Activated T-cell treated with anti-CD3 and anti-CD28 coated beads, Interleukin-2, amount 50 U/mL, for 24 hours (primary cell): ENCODE data around the gene COL5A1.
"Not testable (repeated sequence)": the region's sequence is repeated elsewhere in the genome, so short reads cannot be mapped to it uniquely, and the experiment has no call there.

Experiments used
- DNase-seq: peaks from one replicate; pipeline ENCODE4 v3.0.0-alpha.2; 2020
- H3K27ac Mint-ChIP-seq: 2 replicates; pipeline ENCODE4 v1.8.0; 2020; ENCODE audit warnings: mild to moderate bottlenecking, mixed read lengths
- H3K27me3 Mint-ChIP-seq: 2 replicates; pipeline ENCODE4 v1.8.0; 2020; ENCODE audit warnings: mixed read lengths
- H3K36me3 Mint-ChIP-seq: 2 replicates; pipeline ENCODE4 v1.8.0; 2020; ENCODE audit warnings: low read depth, mixed read lengths
- H3K4me1 Mint-ChIP-seq: 2 replicates; pipeline ENCODE4 v1.8.0; 2020; ENCODE audit warnings: low read depth, mixed read lengths
- H3K4me3 Mint-ChIP-seq: 2 replicates; pipeline ENCODE4 v1.8.0; 2020; ENCODE audit warnings: mild to moderate bottlenecking, moderate library complexity, mixed read lengths
- H3K9me3 Mint-ChIP-seq: 2 replicates; pipeline ENCODE4 v1.8.0; 2020; ENCODE audit warnings: mixed read lengths

The COL5A1 gene

GRCh38 chr9:134676886-134677285 lies 35.3 kb downstream of the COL5A1 start:
- DNase-seq, result no peak
- H3K9me3 Mint-ChIP-seq, result peaks cover 9% of the 10 kb centered on the region
- no peaks in the 10 kb centered on the region for H3K27me3 Mint-ChIP-seq
- no peaks in the 10 kb centered on the region for H3K36me3 Mint-ChIP-seq
- H3K4me3 Mint-ChIP-seq, result no peak overlapping the region
- no peaks in the 10 kb centered on the region for H3K4me1 Mint-ChIP-seq
- H3K27ac Mint-ChIP-seq, result no peak overlapping the region

- no peaks in the 10 kb centered on the region for H3K27me3 Mint-ChIP-seq
- peaks cover 9% of the 10 kb centered on the region for H3K9me3 Mint-ChIP-seq
- no peak overlapping the region for H3K4me3 Mint-ChIP-seq
- DNase-seq, result no peak
- no peaks in the 10 kb centered on the region for H3K4me1 Mint-ChIP-seq
- no peaks in the 10 kb centered on the region for H3K36me3 Mint-ChIP-seq
- H3K27ac Mint-ChIP-seq, result no peak overlapping the region
Measured at GRCh38 chr9:134677743-134678142, 36.1 kb downstream of the COL5A1 start.

- no peak for DNase-seq
- Mint-ChIP-seq H3K36me3 (no peaks in the 10 kb centered on the region), H3K9me3 (peaks cover 9% of the 10 kb centered on the region), H3K27ac (no peak overlapping the region), H3K4me3 (no peak overlapping the region), H3K4me1 (no peaks in the 10 kb centered on the region), H3K27me3 (no peaks in the 10 kb centered on the region)
Measured at GRCh38 chr9:134678206-134678605, 36.6 kb downstream of the COL5A1 start.

- no peaks in the 10 kb centered on the region for H3K27me3 Mint-ChIP-seq
- no peaks in the 10 kb centered on the region for H3K4me1 Mint-ChIP-seq
- DNase-seq, result no peak
- H3K36me3 Mint-ChIP-seq, result no peaks in the 10 kb centered on the region
- H3K27ac Mint-ChIP-seq, result no peak overlapping the region
- no peak overlapping the region for H3K4me3 Mint-ChIP-seq
- peaks cover 9% of the 10 kb centered on the region for H3K9me3 Mint-ChIP-seq
Measured at GRCh38 chr9:134678666-134679443, 37.3 kb downstream of the COL5A1 start.

- Mint-ChIP-seq H3K36me3 (no peaks in the 10 kb centered on the region), H3K27ac (no peak overlapping the region), H3K4me3 (no peak overlapping the region), H3K4me1 (no peaks in the 10 kb centered on the region), H3K27me3 (no peaks in the 10 kb centered on the region), H3K9me3 (peaks cover 9% of the 10 kb centered on the region)
- DNase-seq, result no peak
Measured at GRCh38 chr9:134679616-134680392, 38.2 kb downstream of the COL5A1 start.

GRCh38 chr9:134680393-134681060 lies 38.9 kb downstream of the COL5A1 start:
- Mint-ChIP-seq H3K4me3 (no peak overlapping the region), H3K9me3 (peaks cover 4% of the 10 kb centered on the region), H3K4me1 (no peaks in the 10 kb centered on the region), H3K36me3 (no peaks in the 10 kb centered on the region), H3K27me3 (no peaks in the 10 kb centered on the region), H3K27ac (no peak overlapping the region)
- no peak for DNase-seq

GRCh38 chr9:134681061-134681661 lies 39.6 kb downstream of the COL5A1 start:
- Mint-ChIP-seq H3K27me3 (no peaks in the 10 kb centered on the region), H3K4me3 (no peak overlapping the region), H3K4me1 (no peaks in the 10 kb centered on the region), H3K9me3 (peaks cover 2% of the 10 kb centered on the region), H3K27ac (no peak overlapping the region), H3K36me3 (no peaks in the 10 kb centered on the region)
- no peak for DNase-seq

GRCh38 chr9:134682026-134682425 lies 40.4 kb downstream of the COL5A1 start:
- Mint-ChIP-seq H3K4me3 (no peak overlapping the region), H3K27me3 (no peaks in the 10 kb centered on the region), H3K4me1 (no peaks in the 10 kb centered on the region), H3K9me3 (no peaks in the 10 kb centered on the region), H3K36me3 (no peaks in the 10 kb centered on the region), H3K27ac (no peak overlapping the region)
- DNase-seq, result no peak

- Mint-ChIP-seq H3K36me3 (no peaks in the 10 kb centered on the region), H3K9me3 (no peaks in the 10 kb centered on the region), H3K4me3 (no peak overlapping the region), H3K27ac (no peak overlapping the region), H3K4me1 (no peaks in the 10 kb centered on the region), H3K27me3 (no peaks in the 10 kb centered on the region)
- DNase-seq, result no peak
Measured at GRCh38 chr9:134682651-134683364, 41.2 kb downstream of the COL5A1 start.

- Mint-ChIP-seq H3K4me3 (no peak overlapping the region), H3K36me3 (no peaks in the 10 kb centered on the region), H3K4me1 (no peaks in the 10 kb centered on the region), H3K9me3 (no peaks in the 10 kb centered on the region), H3K27ac (no peak overlapping the region), H3K27me3 (no peaks in the 10 kb centered on the region)
- DNase-seq, result no peak
Measured at GRCh38 chr9:134683714-134684374, 42.2 kb downstream of the COL5A1 start.

GRCh38 chr9:134684375-134684723 lies 42.7 kb downstream of the COL5A1 start:
- Mint-ChIP-seq H3K4me3 (no peak overlapping the region), H3K27me3 (no peaks in the 10 kb centered on the region), H3K4me1 (no peaks in the 10 kb centered on the region), H3K36me3 (no peaks in the 10 kb centered on the region), H3K27ac (no peak overlapping the region), H3K9me3 (no peaks in the 10 kb centered on the region)
- no peak for DNase-seq

- not testable (repeated sequence) for DNase-seq, H3K36me3 Mint-ChIP-seq, H3K27me3 Mint-ChIP-seq, H3K4me3 Mint-ChIP-seq, H3K9me3 Mint-ChIP-seq, H3K4me1 Mint-ChIP-seq, H3K27ac Mint-ChIP-seq
Measured at GRCh38 chr9:134684941-134685340, 43.3 kb downstream of the COL5A1 start.

GRCh38 chr9:134685784-134686183 lies 44.2 kb downstream of the COL5A1 start:
- no peaks in the 10 kb centered on the region for H3K27me3 Mint-ChIP-seq
- H3K9me3 Mint-ChIP-seq, result no peaks in the 10 kb centered on the region

GRCh38 chr9:134686896-134687295 lies 45.3 kb downstream of the COL5A1 start:
- no peaks in the 10 kb centered on the region for H3K36me3 Mint-ChIP-seq
- H3K27me3 Mint-ChIP-seq, result no peaks in the 10 kb centered on the region
- no peak for DNase-seq
- H3K27ac Mint-ChIP-seq, result no peak overlapping the region
- H3K4me3 Mint-ChIP-seq, result no peak overlapping the region
- no peaks in the 10 kb centered on the region for H3K4me1 Mint-ChIP-seq
- H3K9me3 Mint-ChIP-seq, result no peaks in the 10 kb centered on the region

More at GRCh38 chr9:134685784-134686183, 44.2 kb downstream of the COL5A1 start:
- Mint-ChIP-seq H3K4me3 (no peak overlapping the region), H3K4me1 (no peaks in the 10 kb centered on the region), H3K27ac (no peak overlapping the region), H3K36me3 (no peaks in the 10 kb centered on the region)
- DNase-seq, result no peak
